Measurements from ENCODE around the gene GPR17.

The GPR17 gene

GRCh38 chr2:127614731-127615130 lies 31.2 kb upstream of the GPR17 start:
- no peak for DNase-seq (ENCODE audit: low read depth)

DNA sequence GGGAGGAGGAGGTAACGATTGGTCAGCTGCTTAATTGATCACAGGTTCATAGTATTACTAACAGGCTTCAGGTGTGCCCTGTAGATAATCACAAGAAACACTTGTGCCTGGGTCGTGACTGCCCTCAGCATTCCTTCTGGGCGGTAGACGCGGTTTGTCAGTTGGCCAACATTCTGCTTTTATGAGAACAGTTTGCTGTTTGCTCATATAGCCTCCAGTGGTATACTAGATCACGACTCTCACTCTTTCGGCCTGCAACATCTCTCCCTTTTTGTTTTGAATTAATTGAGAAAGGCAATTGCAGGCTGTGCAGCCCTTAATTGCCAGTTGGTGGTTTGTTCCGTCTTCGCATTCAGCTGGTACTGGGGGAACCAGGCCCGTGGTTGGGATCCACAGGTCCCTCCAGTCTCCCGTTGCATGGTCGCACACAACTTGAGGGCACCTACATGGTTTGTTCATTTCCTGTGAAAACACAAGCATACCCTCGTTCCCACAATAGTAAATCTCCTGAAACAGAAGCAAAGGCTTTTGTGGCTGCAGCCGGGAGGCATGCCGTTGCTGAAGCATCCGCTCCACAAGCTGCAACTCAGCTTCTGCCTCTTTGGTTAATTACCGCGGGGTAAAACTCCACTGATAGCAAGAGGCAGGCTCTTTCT lies 30.3 kb upstream of the GPR17 start:
- DNase-seq (ENCODE audit: low read depth) = no peak

DNA sequence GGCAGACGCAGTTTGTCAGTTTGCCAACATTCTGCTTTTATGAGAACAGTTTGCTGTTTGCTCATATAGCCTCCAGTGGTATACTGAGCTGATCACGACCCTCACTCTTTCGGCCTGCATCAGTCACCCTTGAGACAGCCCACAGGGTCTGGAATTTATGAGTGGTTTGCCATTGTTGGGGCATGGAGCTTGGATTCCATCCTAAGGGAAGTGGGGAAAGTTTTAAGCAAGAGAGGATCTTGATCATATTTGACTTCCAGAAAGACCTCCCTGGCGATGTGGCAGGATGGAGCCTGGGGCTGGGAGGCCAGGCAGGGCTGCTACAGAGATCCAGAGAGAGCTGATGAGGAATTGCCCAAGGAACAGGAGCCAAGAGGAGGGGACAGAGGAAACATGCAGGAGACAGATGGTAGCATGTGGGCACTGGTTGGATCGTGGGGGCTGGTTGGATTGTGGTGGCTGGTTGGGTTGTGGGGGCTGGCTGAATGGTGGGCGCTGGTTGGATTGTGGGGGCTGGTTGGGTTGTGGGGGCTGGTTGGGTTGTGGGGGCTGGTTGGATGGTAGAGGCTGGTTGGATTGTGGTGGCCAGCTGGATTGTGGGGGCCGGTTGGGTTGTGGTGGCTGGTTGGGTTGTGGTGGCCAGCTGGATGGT lies 27.3 kb upstream of the GPR17 start:
- DNase-seq (ENCODE audit: low read depth) = no peak

DNA sequence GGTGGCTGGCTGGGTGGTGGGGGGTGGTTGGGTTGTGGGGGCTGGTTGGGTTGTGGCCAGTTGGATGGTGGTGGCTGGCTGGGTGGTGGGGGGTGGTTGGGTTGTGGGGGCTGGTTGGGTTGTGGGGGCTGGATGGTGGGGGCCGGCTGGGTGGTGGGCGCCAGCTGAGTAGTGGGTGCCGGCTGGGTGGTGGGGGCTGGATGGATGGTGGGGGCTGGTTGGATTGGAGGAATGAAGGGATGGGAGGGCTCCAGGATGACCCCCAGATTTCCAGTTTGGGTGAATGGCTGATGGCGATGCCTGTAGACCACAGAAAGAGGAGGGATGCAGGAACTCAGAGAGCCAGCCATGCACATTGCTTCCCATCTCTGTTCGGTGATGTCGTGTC lies 26.8 kb upstream of the GPR17 start:
- DNase-seq (ENCODE audit: low read depth) = no peak

- no peak for DNase-seq (ENCODE audit: low read depth)
These were observed 25.9 kb upstream of the GPR17 start for GRCh38 chr2:127619877-127620705.

DNA sequence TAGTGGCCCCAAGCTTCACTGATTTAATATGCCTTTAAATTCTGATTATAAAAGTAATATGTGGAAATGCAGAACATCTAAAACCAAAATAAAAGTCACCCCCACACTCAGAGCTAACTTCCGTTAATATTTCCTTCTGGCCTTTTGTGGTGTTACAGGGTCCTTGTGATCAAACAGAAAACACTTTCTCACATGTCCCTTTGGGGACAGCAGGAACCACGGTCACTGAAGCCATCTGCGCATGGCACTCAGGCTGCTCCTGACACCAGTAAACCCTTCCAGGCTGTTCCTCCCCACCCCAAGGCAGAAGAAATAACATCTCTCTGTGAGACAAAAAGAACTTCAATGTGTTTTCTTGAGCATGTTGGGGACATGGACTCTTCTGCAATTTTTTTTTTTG lies 25.1 kb upstream of the GPR17 start:
- no peak for DNase-seq (ENCODE audit: low read depth)

- no peak for DNase-seq (ENCODE audit: low read depth)
These were observed 23.9 kb upstream of the GPR17 start for GRCh38 chr2:127621981-127622431.

GRCh38 chr2:127622561-127623387 lies 23.2 kb upstream of the GPR17 start:
- no peak for DNase-seq (ENCODE audit: low read depth)

DNA sequence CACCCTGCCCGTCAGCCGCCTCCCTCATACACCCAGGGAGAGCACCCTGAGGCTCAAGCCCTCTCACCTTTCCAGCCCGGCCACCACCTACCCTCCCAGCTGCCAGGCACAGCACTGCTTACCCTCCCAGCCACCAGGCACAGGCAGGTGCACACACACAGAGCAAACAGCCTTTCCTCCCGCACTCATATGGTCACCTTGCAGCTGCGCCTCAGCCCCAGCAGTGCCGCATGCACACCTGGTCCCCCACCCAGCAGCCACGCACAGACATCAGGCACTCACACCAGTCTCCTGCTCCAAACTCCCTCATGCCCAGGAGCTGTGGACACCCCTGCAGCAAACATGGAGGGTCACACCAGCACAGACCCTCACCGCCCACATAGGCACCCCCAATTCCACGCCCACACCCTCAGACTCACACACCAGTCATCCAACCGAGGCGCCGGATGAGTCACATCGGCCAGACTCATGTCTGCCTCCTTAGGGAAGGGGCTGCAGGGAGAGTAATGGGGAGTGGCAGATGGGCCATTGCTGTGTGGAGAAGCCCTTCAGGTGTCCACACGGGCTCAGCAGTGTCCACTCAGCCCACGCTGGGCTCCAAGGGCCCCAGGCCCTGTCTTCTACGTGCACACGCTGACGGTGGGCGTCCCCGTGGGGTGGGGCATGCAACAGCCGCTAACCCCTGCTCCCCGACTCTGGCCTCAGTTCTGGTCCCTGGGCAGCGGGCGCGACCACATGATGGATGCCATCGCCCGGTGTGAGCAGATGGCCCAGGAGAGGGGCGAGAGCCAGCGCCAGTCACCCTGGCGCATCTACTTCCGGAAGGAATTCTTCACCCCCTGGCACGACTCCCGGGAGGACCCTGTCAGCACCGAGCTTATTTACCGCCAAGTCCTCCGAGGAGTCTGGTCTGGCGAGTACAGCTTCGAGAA lies 22.3 kb upstream of the GPR17 start:
- no peak for DNase-seq (ENCODE audit: low read depth)

DNA sequence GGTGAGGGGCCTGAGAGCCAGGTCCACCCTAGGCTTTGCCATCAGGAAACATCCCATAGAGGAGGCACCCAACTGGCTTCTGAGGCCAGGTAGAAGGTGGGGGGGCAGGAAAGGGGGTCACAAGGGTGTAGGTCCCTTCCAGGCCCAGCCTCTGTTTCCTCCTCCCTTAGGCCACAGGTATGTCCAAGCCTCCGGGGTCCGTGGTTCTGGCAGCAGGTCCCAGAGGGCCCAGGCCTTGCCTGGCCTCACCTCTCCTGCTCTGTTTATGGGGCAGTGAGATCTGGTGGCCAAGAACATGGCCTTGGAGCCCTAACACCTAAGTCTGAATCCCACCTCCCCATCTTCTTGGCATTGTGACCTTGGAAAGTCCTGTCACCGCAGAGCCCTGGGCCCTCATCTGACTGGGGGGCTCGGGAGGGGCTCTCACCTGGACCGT lies 21.6 kb upstream of the GPR17 start:
- no peak for DNase-seq (ENCODE audit: low read depth)

GRCh38 chr2:127624756-127625571 lies 21.0 kb upstream of the GPR17 start:
- DNase-seq (ENCODE audit: low read depth) = no peak

- no peak for DNase-seq (ENCODE audit: low read depth)
These were observed 20.4 kb upstream of the GPR17 start for GRCh38 chr2:127625572-127625951.

- DNase-seq (ENCODE audit: low read depth) = no peak
These were observed 19.8 kb upstream of the GPR17 start for GRCh38 chr2:127626175-127626574.

- no peak for DNase-seq (ENCODE audit: low read depth)
These were observed 18.8 kb upstream of the GPR17 start for GRCh38 chr2:127626917-127627739.

DNA sequence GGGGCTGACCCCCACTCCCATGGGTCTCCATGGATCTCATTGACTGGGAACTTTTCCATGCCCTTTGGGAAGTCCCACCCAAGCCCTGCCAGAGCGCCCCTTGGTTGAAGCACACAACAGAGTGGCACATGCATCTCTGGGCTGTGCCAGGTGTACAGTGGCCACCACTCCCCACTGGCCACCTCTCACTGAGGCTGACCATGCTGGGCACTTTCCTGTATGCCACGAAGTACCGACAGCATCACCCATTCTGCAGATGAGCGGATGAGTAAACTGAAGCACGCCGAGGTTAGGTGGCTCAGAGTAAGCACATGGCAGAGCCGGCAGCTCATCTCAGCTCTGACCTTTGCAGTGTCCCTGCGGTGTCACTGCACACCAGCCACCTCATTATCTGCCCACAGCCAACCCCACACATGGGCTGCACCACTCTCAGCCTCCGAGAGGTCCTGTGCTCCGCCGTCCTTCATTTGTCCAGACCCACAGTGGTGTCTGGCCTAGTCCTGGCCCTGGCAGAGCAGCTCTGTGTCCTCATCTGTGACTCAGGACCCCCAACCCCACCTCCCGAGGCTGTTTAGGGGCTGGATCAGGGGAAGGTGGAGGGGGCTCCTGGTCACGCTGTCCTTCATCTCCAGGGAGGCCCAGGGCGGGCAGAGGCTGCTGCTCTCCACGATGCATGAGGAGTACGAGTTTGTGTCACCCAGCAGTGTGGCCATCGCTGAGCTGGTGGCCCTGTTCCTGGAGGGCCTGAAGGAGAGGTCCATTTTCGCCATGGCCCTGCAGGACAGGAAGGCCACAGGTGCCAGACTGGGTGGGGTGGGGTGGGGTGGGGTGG lies 18.0 kb upstream of the GPR17 start:
- no peak for DNase-seq (ENCODE audit: low read depth)

DNA sequence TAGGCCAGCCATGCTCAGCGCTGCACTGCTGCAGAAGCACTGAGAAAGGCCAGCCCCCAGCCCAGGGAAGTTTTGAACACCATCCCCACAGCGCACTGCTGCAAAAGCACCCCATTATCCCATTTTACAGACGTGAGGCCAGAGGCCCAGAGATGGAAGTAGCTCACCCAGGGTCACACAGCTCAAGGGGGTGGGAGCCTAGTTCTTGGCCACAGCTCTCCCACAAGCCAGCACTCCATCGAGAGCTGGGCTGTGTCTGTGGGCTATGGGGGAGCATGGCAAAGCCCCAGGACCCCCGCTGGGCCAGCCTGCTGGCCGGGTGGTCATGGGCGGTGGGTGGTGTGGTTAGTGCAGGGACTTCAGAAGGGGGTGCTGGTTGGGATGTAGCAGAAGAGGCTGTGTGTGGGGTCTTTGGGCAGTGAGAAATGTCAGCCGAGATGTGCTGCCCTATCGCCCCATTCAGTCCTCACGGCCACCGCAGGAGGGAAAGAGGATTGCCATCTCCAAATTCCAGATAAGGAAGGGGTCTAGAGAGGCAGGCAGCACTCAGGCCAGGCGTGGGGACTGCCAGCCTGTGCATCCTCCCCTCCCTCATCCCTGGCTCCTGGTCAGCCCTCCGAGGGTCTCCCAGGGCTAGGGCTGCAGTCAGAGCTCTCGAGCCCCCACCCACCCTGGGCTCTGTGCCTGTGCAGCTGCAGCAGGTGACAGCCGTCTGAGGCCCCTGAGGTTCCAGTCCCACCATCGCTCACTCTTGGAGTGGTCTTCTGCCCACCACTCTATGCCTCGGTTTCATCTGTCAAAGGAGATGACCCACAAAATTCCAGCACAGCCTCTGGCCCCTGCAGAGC lies 17.0 kb upstream of the GPR17 start:
- no peak for DNase-seq (ENCODE audit: low read depth)

DNA sequence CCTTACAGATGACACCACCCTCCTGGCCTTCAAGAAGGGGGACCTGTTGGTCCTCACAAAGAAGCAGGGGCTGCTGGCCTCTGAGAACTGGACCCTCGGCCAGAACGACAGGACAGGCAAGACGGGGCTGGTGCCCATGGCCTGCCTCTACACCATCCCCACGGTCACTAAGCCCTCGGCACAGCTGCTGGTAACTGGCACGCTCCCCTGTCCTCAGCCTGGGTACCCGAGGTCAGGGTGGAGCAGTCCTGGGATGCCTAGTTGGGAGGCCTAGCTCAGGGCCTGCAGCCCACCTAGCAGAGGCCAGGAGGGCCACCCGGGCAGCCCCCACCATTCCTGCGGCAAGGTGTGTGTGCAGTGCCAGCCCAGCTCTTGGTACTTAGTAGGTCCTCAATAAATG lies 16.3 kb upstream of the GPR17 start:
- no peak for DNase-seq (ENCODE audit: low read depth)
